HepG2 (cell line): ENCODE measurements around the gene TOMM40L. TPM values are rescaled to one million over a fixed set of nuclear protein-coding genes. Genes with fewer than 3 reads are reported as not detected.

Experiments
- ATAC-seq: fragments of 200-7000 bp; cut with Tn5 transposase; 3 replicates; pipeline ENCODE4 v1.9.1; 2020; ENCODE audit warnings: mild to moderate bottlenecking, moderate library complexity
- BruUV-seq: library from RNA; stranded (reverse); fragments of 400-500 nt; replicated peaks from 2 replicates; lab custom pipeline; 2021; lab: Mats Ljungman, UMichigan
- CTCF ChIA-PET: fragments of 300-600 bp; formaldehyde crosslinking; extraction: SDS; loops from one replicate; lab custom pipeline; 2021; ENCODE audit warnings: low total read pairs, inconsistent platforms, low intra/inter-chr PET ratio; lab: Yijun Ruan, JAX
- POLR2A ChIA-PET: fragments of 350-600 bp; sonication (Branson Sonifier 250); formaldehyde crosslinking; loops from one replicate; lab custom pipeline; 2020; ENCODE audit warnings: antibody characterized with exemption, inconsistent platforms; lab: Yijun Ruan, JAX
- DNase-seq: peaks from one replicate; pipeline ENCODE4 v3.0.0-alpha.2; 2015; ENCODE audit warnings: low spot score
- FAIRE-seq: peaks from 3 replicates; lab custom pipeline; 2011; peaks lifted over from hg19 to GRCh38; lab: Jason Lieb, UNC
- H2AFZ ChIP-seq: one replicate; pipeline ENCODE4 v1.6.1; 2011; ENCODE audit warnings: low read length, inconsistent platforms
- H3K27ac ChIP-seq: fragments of 300-600 bp; 3 replicates; pipeline ENCODE4 v1.8.0; 2011; ENCODE audit warnings: mixed run types, mild to moderate bottlenecking, mixed read lengths, low read length, inconsistent platforms; ENCODE audit not compliant: insufficient read depth; ENCODE audit errors: extremely low read length
- H3K27me3 ChIP-seq, 2 experiments: fragments of 200-600 bp in 1 of 2; 2 replicates in 1 of 2; 3 replicates in 1 of 2; pipeline versions ENCODE4 v1.6.0 to v1.8.0; 2011; ENCODE audit warnings: low read length in 2 of 2, mild to moderate bottlenecking in 2 of 2, moderate library complexity in 2 of 2, inconsistent platforms in 1 of 2; ENCODE audit not compliant: insufficient read depth in 2 of 2, control insufficient read depth in 1 of 2
- H3K36me3 ChIP-seq, 2 experiments: fragments of 200-600 bp in 1 of 2; replicated peaks in 1 of 2; 2 replicates in 1 of 2; 3 replicates in 1 of 2; pipeline versions ENCODE4 v1.5.1 to v1.8.0; 2011; ENCODE audit warnings: low read length in 2 of 2, inconsistent platforms in 1 of 2; ENCODE audit not compliant: insufficient read depth in 2 of 2, control insufficient read depth in 1 of 2
- H3K4me1 ChIP-seq: 2 replicates; pipeline ENCODE4 v1.5.1; 2012; ENCODE audit warnings: low read length, inconsistent platforms; ENCODE audit not compliant: insufficient read depth
- H3K4me2 ChIP-seq: 2 replicates; pipeline ENCODE4 v1.6.0; 2011; ENCODE audit warnings: low read depth, low read length, inconsistent platforms
- H3K4me3 ChIP-seq, 3 experiments: fragments of 200-600 bp in 1 of 3; sonication (generic), shearing (Covaris generic) in 1 of 3; replicated peaks in 1 of 3; 2 replicates each; pipeline ENCODE4 v1.5.1; 2011 to 2016; ENCODE audit warnings: low read length in 3 of 3, inconsistent platforms in 2 of 3, low read depth in 2 of 3, mild to moderate bottlenecking in 2 of 3, control low read depth in 1 of 3, mixed read lengths in 1 of 3; ENCODE audit not compliant: insufficient read depth in 1 of 3
- H3K79me2 ChIP-seq: one replicate; pipeline ENCODE4 v1.6.1; 2011; ENCODE audit warnings: low read length, inconsistent platforms; ENCODE audit not compliant: insufficient read depth
- H3K9ac ChIP-seq: 2 replicates; pipeline ENCODE4 v1.6.0; 2011; ENCODE audit warnings: mild to moderate bottlenecking, low read depth, low read length, inconsistent platforms; ENCODE audit not compliant: insufficient read depth
- H3K9me3 ChIP-seq: 2 replicates; pipeline ENCODE4 v1.5.1; 2012; ENCODE audit warnings: mild to moderate bottlenecking, low read length
- H4K20me1 ChIP-seq: 2 replicates; pipeline ENCODE4 v1.6.0; 2011; ENCODE audit warnings: inconsistent platforms, mild to moderate bottlenecking, low read length, moderate library complexity; ENCODE audit not compliant: insufficient read depth
- BRCA1 ChIP-seq: sonication (generic); formaldehyde crosslinking; IDR thresholded peaks from 2 replicates; pipeline ENCODE4 v1.4.0; 2020; ENCODE audit warnings: missing genetic modification reagents
- CHD4 ChIP-seq: fragments of 200-600 bp; sonication (generic); IDR thresholded peaks from 2 replicates; pipeline ENCODE4 v1.7.0; 2017; ENCODE audit warnings: mild to moderate bottlenecking, low read length, borderline replicate concordance
- NR1H2 ChIP-seq: sonication (generic); formaldehyde crosslinking; IDR thresholded peaks from 2 replicates; pipeline ENCODE4 v1.8.1; 2022; ENCODE audit warnings: low read depth, missing genetic modification reagents, borderline replicate concordance
- POLR2A ChIP-seq, 2 experiments: IDR thresholded peaks; 2 replicates each; pipeline ENCODE4 v1.6.1; 2011; ENCODE audit warnings: low read depth in 2 of 2, low read length in 2 of 2, mild to moderate bottlenecking in 1 of 2, moderate library complexity in 1 of 2; ENCODE audit not compliant: insufficient read depth in 1 of 2
- RERE ChIP-seq: IDR thresholded peaks from 2 replicates; pipeline ENCODE4 v1.6.1; 2016; ENCODE audit warnings: low read depth, missing genetic modification reagents, missing compliant biosample characterization
- SOX13 ChIP-seq, 3 experiments: fragments of 450-650 bp in 1 of 3; sonication (generic) in 1 of 3; formaldehyde crosslinking in 1 of 3; IDR thresholded peaks in 2 of 3; conservative IDR thresholded peaks in 1 of 3; 2 replicates each; pipeline versions ENCODE4 v1.5.0 to v1.6.1; 2016 to 2020; ENCODE audit warnings: antibody characterized with exemption in 1 of 3, mild to moderate bottlenecking in 1 of 3, missing compliant biosample characterization in 1 of 3, missing genetic modification reagents in 1 of 3, moderate library complexity in 1 of 3
- ZNF383 ChIP-seq: sonication (generic); formaldehyde crosslinking; IDR thresholded peaks from 2 replicates; pipeline ENCODE4 v1.4.0; 2020; ENCODE audit warnings: missing genetic modification reagents, mild to moderate bottlenecking, borderline replicate concordance
- ZNF720 ChIP-seq: sonication (generic); formaldehyde crosslinking; IDR thresholded peaks from 2 replicates; pipeline ENCODE4 v1.4.0; 2020; ENCODE audit warnings: missing genetic modification reagents
- WGBS: methylation state at CpG from one replicate; pipeline ENCODE4 v1.1.6; 2017; ENCODE audit warnings: low lambda C conversion rate; 5-methylcytosine and 5-hydroxymethylcytosine counted together
- in situ Hi-C: cut with HindIII; loops from 2 replicates; pipeline ENCODE4 v1.10.0; 2017; ENCODE audit warnings: low pct_unique_long_range_greater_than_20kb; ENCODE audit not compliant: extremely low pct_ligation_motif_present
- intact Hi-C: fragments of 100-400 bp; cut with micrococcal nuclease; formaldehyde crosslinking; loops from one replicate; pipeline ENCODE4 v1.10.0; 2022; ENCODE audit not compliant: unreplicated experiment
- polyA plus RNA-seq, 8 experiments: library from polyadenylated mRNA; depleted of rRNA in 3 of 8; stranded (reverse) in 7 of 8; unstranded in 1 of 8; fragments of >200 nt; fragmentation: Illumina TruSeq in 4 of 8; extraction: Trizol in 4 of 8; gene quantifications; 2 replicates each; pipeline versions ENCODE4 v1.2.1 to v1.2.3, GENCODE V29; 2011 to 2016; ENCODE audit warnings: low read depth in 4 of 8, missing spikeins in 1 of 8, mixed read lengths in 1 of 8; ENCODE audit not compliant: insufficient read depth in 1 of 8
- total RNA-seq, 5 experiments: library from RNA; depleted of rRNA; stranded (reverse); fragments of >200 nt; fragmentation: Illumina TruSeq; extraction: Trizol; gene quantifications; 2 replicates each; pipeline ENCODE4 v1.2.3, GENCODE V29; 2016; ENCODE audit warnings: low read depth in 1 of 5

TOMM40L gene
- total and polyA plus RNA-seq, 2 of the 13 experiments (the other 11 are each of a cell fraction or from before 2014, with no cell fraction given): 14.1 to 26.2 TPM

- peak overlapping the region; percentile 23 to 85 (median 56); a peak in 5 of 6 replicates for H3K4me3 ChIP-seq
- peak overlapping the region; percentile 56; the same call in 1 of the 2 replicates for H3K9ac ChIP-seq
- no peaks in the 10 kb centered on the region for H3K9me3 ChIP-seq
- peaks cover 74% of the 10 kb centered on the region for H3K4me1 ChIP-seq
- in situ Hi-C loops: loop anchor here (5.0 kb wide), 1 partner anchor 183 kb away; no protein-coding TSS in a partner anchor
- ATAC-seq (no peak), DNase-seq (no peak), FAIRE-seq (no peak)
- ChIA-PET CTCF (no interaction called here), POLR2A (interaction anchor here (1.2 to 3.5 kb wide), 7 partner anchors 19 to 190 kb away, joined by 3 to 44 read pairs (median 8); partner anchors contain the start of genes APOA2, CFAP126, SDHC and TOMM40L)
- TF ChIP-seq CHD4: no peak
- TF ChIP-seq ZNF383 (CRISPR knock-in tag): 0 out of 2 replicates have a peak, but pooled peaks have one; percentile 37
- TF ChIP-seq POLR2A (IDR thresholded peaks at IDR 0.05; ENCODE audit: insufficient read depth in 1 of 2, low read depth in 2 of 2, low read length in 2 of 2): no peak
- TF ChIP-seq BRCA1 (CRISPR knock-in tag): no peak
- no peak for TF ChIP-seq ZNF720 (CRISPR knock-in tag)
- H3K27ac ChIP-seq: peak overlapping the region; percentile 70
- no peaks in the 10 kb centered on the region; a peak in 1 of 5 replicates for H3K27me3 ChIP-seq
- 57% methylated on average over 5 of the region's 5 CpGs for WGBS
- H4K20me1 ChIP-seq: no peaks in the 10 kb centered on the region
- H3K36me3 ChIP-seq: peaks cover 0 to 15% of the 10 kb centered on the region in 2 experiments; a peak in 3 of 5 replicates
- intact Hi-C loops: no loop called here
- peaks cover 20% of the 10 kb centered on the region for H3K79me2 ChIP-seq
- H3K4me2 ChIP-seq: peak overlapping the region; percentile 98
- BruUV-seq: no TSS peak
- H2AFZ ChIP-seq: no peak overlapping the region
These were observed 26.2 kb upstream of the TOMM40L start for GRCh38 chr1:161199506-161200139.

GRCh38 chr1:161200421-161200991 is 25.4 kb upstream of the TOMM40L start:
- POLR2A ChIA-PET: interaction anchor here (0.7 to 13.8 kb wide), 4 partner anchors 21 to 189 kb away, joined by 3 to 357 read pairs (median 14); partner anchors contain the start of genes APOA2, SDHC and TOMM40L
- Histone ChIP-seq H3K27me3 (no peaks in the 10 kb centered on the region; a peak in 1 of 5 replicates), H3K9me3 (no peaks in the 10 kb centered on the region), H3K36me3 (peaks cover 0 to 21% of the 10 kb centered on the region in 2 experiments; a peak in 3 of 5 replicates), H4K20me1 (no peaks in the 10 kb centered on the region), H3K79me2 (peaks cover 22% of the 10 kb centered on the region), H3K9ac (peak overlapping the region; percentile 56), H2AFZ (peak overlapping the region; percentile 37), H3K27ac (peak overlapping the region; percentile 70), H3K4me1 (peaks cover 83% of the 10 kb centered on the region), H3K4me2 (peak overlapping the region; percentile 98), H3K4me3 (peak overlapping the region in 2 of 3 experiments; percentile 31 to 85; a peak in 4 of 6 replicates)
- CTCF ChIA-PET: no interaction called here
- no peak for FAIRE-seq
- no TSS peak for BruUV-seq
- DNase-seq: peak; percentile 70
- intact Hi-C loops (no loop called here), in situ Hi-C loops (no loop called here)
- 33% methylated on average over 5 of the region's 5 CpGs for WGBS
- ATAC-seq: no peak
- no peak for TF ChIP-seq RERE (CRISPR knock-in tag)
- TF ChIP-seq SOX13 (IDR thresholded peaks at IDR 0.05): no peak
- TF ChIP-seq SOX13 (CRISPR knock-in tag; conservative IDR thresholded peaks at IDR 0.05 in 1 of 2, IDR thresholded peaks at IDR 0.05 in 1 of 2): peak in 1 of 2 experiments; percentile 53; a peak in 1 of 4 replicates
- TF ChIP-seq NR1H2 (CRISPR knock-in tag): no peak
